Kidney epithelial cell (primary cell): ENCODE measurements around the gene ZNF423. TPM values are rescaled to one million over a fixed set of nuclear protein-coding genes. Genes with fewer than 3 reads are reported as not detected.

ENCODE experiments used
- DNase-seq: peaks from one replicate; pipeline ENCODE4 v3.0.0-alpha.2; 2010; ENCODE audit warnings: low read depth
- H3K27me3 ChIP-seq: 2 replicates; pipeline ENCODE4 v1.6.0; 2011; ENCODE audit warnings: low read length; ENCODE audit not compliant: control insufficient read depth, insufficient read depth
- H3K36me3 ChIP-seq: 2 replicates; pipeline ENCODE4 v1.5.1; 2011; ENCODE audit warnings: low read length; ENCODE audit not compliant: control insufficient read depth, insufficient read depth
- H3K4me3 ChIP-seq: 2 replicates; pipeline ENCODE4 v1.5.1; 2011; ENCODE audit warnings: low read depth, mild to moderate bottlenecking, control low read depth, low read length
- total RNA-seq: library from RNA; depleted of rRNA; stranded (reverse); fragments of >200 nt; gene quantifications from 2 replicates; pipeline ENCODE4 v1.2.3, GENCODE V29; 2015
- TF ChIP-seq, protein P1 (sequence below): IDR thresholded peaks from 2 replicates; pipeline ENCODE4 v1.5.1; 2011; ENCODE audit warnings: mild to moderate bottlenecking, moderate library complexity, low read length, control low read depth, inconsistent platforms; ENCODE audit not compliant: insufficient read depth, poor library complexity, severe bottlenecking

Gene ZNF423
- total RNA-seq, 1 donor from 2014 or later = 3.6 TPM

DNA sequence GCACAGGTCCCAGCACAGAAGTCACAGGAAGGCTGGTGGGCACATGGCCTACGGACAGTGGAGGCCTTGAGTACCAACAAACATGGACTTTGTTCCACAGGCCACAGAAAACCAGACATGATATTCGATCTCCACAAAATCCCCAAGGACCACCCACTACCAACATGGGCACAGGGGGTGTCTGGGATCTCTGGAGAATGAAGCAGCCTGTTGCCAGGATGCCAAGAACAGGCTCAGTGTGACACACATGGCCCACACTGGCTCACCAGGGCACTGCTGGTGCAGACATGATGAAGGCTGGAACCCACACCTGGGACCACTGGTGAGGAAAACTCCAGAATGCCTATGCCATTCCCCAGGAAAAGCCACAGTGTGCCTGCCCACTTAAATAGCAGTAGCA, 362.1 kb downstream of the ZNF423 start:
- Histone ChIP-seq H3K36me3 (no peaks in the 10 kb centered on the region), H3K27me3 (peaks cover 18% of the 10 kb centered on the region), H3K4me3 (no peak overlapping the region)
- DNase-seq = no peak
- TF ChIP-seq, protein P1, sequence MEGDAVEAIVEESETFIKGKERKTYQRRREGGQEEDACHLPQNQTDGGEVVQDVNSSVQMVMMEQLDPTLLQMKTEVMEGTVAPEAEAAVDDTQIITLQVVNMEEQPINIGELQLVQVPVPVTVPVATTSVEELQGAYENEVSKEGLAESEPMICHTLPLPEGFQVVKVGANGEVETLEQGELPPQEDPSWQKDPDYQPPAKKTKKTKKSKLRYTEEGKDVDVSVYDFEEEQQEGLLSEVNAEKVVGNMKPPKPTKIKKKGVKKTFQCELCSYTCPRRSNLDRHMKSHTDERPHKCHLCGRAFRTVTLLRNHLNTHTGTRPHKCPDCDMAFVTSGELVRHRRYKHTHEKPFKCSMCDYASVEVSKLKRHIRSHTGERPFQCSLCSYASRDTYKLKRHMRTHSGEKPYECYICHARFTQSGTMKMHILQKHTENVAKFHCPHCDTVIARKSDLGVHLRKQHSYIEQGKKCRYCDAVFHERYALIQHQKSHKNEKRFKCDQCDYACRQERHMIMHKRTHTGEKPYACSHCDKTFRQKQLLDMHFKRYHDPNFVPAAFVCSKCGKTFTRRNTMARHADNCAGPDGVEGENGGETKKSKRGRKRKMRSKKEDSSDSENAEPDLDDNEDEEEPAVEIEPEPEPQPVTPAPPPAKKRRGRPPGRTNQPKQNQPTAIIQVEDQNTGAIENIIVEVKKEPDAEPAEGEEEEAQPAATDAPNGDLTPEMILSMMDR = no peak

DNA sequence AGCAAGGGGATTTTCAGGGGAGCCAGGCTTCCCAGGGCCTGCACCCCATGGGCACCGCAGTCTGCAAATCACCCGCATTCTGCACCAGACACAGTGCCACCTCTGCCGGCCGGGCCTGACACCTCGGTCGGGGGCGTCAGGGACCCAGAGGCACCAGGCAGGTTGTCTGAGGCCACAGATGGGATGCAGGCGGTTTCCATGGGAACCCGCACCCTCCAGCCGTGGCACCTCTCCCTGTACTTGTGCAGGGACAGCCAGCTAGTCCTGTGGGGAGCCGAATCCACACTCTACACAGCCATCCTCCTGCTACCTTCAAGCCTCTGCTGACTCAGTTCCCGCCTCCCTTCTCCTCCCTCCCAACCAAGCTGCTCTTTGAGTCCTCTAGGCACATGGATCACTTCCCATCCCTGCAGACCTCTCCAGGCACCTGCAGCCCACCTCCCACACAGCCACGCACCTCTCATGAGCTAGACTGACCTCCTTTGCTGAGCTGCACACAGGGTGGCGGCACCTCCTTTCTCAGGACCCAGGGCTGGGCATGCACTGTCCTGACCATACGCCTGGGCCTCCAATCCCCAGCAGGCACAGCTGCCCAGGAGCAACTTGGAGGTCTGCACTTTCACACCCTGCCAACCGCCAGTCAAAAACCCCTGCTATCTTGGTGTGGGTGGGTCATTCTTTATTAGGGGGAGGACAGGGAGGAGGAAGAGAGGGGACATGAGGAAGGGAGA, 362.9 kb downstream of the ZNF423 start:
- no peak for DNase-seq
- TF ChIP-seq, protein P1 = no peak
- Histone ChIP-seq H3K4me3 (no peak overlapping the region), H3K27me3 (peaks cover 22% of the 10 kb centered on the region), H3K36me3 (no peaks in the 10 kb centered on the region)

DNA sequence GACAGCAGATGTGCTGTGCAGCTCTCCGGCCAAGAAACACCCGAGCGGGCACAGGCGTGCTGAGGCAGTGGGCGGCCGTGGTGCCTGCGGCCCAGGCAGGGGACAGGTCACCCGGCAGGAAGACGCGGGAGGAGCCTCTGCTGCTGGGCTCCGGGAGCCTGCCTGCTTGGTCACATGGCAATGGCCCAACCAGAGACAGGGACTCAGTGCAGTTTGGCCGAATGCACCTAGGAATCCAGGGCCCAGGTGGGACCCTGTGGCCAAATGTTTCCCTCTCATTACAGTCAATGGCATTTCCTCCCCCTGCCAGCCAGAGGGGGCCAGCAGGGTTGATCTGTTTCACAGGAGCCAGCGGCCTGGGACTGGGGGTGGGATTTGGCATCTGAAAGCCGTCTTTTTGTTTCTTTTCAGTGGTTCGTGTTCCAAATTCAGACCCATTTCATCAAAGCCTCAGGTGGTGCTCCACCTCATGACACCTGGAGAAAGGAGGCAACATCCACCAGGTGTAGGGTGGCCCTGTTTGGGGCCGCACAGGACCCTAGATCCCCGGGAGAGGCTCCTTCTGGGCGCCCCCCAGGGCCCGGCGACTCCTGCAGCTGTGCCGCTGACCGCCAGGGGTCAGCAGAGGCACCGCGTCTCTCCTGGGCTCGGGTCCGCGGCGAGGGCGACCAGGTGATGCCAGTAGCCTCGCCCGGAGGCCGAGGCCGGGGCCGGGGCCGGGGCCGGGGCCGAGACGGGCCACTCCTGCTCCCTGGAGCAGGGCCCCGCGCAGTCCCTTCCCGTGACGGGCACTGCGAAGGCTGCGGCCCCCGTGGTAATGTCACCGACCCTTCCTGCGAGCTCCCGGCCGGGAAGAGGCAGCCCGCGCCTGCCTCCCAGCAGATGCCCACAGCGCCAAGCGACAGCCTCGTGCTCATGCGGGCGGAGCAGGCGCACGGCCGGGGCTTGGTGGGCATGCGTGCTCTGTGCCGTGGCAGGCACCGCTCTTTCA, 363.8 kb downstream of the ZNF423 start:
- no peaks in the 10 kb centered on the region for H3K36me3 ChIP-seq
- H3K4me3 ChIP-seq = no peak overlapping the region
- no peak for DNase-seq
- TF ChIP-seq, protein P1 = peak; percentile 84
- peaks cover 24% of the 10 kb centered on the region for H3K27me3 ChIP-seq

DNA sequence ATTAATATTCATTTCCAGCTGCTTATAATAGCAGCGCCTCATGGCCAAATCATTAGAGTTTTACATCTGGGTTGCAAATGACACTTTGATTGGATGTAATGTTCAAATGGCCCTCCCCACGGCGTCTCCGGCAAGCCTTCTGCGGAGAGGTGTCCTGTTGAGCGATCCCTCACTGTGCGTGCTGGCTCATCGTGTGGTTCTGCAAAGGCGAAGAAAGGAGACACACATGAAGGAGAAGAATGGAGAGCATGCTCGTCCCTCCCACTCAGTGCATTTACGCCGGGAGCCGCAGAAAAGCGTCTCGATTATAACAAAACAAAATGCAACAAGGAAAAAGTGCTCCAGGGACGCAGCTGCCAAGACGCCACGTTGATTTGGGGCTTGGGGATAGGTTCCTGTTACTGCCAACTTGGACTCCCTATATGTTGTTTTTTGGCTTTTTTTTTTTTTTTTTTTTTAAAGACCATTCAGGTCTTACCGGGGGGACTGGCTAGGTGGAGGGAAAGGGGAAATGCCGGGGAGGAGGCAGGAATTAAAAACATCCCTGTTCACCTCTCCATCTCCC, 364.7 kb downstream of the ZNF423 start:
- Histone ChIP-seq H3K4me3 (no peak overlapping the region), H3K27me3 (peaks cover 24% of the 10 kb centered on the region), H3K36me3 (no peaks in the 10 kb centered on the region)
- TF ChIP-seq, protein P1 = no peak
- no peak for DNase-seq

DNA sequence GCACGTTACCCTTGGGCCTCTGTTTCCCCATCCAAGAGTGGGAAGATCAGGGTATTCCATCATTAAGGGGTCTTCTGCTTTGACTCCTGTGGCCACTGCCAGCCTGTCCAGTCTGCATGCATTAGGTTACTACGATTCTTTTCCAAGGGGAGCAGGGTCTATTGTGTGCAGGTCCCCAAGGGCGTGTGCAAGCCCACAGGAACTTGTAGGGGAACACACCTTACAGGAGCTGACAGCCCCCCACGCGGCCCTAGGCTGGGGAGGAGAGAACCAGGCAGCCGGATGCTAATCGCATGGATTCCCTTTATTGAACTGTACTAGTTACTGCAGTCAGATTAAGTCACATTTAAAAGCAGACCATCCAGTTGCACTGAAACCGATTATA, 365.6 kb downstream of the ZNF423 start:
- Histone ChIP-seq H3K36me3 (no peaks in the 10 kb centered on the region), H3K27me3 (peaks cover 24% of the 10 kb centered on the region), H3K4me3 (no peak overlapping the region)
- no peak for DNase-seq
- TF ChIP-seq, protein P1 = no peak
